ENCODE data around the gene SH3GLB2. TPM values are rescaled to one million over a fixed set of nuclear protein-coding genes. Genes with fewer than 3 reads are reported as not detected.

Gene SH3GLB2
- total and polyA plus RNA-seq, 2 donors (not counting 1 experiment from before 2014, with no cell fraction given) = 27.3 to 42.3 TPM

DNA sequence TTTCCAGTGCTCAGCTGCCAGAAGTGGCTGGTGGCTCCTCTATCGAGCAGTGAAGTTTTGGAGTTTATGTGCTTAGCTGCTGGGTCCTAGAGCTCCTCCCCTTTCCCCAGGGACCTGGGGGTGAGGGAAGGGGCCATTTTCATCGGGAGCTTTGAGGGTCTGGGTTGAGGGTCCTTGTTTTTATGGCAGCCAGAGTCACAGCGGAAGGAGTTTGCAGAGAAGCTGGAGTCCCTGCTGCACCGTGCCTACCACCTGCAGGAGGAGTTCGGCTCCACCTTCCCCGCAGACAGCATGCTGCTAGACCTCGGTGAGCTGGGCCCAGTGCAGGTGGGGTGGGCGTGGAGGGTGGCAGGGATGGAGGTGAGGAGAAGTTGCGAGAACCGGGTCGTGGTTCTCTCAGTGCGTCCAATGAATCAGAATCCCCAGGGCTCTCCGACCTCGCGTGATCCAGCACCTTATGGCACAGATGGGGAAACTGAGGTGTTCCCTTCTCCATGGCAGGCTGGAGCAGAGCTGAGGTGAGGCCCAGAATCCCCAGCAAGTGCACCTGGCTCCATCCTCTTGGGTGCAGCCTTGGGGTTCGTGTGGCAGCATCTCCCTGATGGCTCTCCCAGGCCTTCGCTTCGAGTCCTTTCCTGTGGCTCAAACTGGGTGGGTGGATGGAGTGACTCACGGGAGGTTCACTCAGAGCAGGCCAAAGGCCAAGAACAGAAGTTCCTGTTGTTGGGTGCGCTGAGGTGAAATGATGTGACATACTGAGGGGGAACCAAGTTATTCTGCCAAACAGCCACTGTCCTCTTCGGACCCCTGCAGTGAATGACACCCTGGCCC, 31.0 kb upstream of the SH3GLB2 start:
- Histone ChIP-seq H3K9me3 (ENCODE audit: control insufficient read depth, insufficient read depth, low read depth, low read length) (no peaks in the 10 kb centered on the region), H4K20me1 (ENCODE audit: control insufficient read depth, extremely low read depth, insufficient read depth, low read length) (no peaks in the 10 kb centered on the region), H3K27ac (ENCODE audit: insufficient read depth, low read length) (no peak overlapping the region), H3K4me2 (ENCODE audit: extremely low read depth, insufficient read depth, low read length) (no peak overlapping the region), H3K79me2 (ENCODE audit: control insufficient read depth, insufficient read depth, low read length) (no peaks in the 10 kb centered on the region), H3K27me3 (ENCODE audit: control insufficient read depth, insufficient read depth, low read length) (no peaks in the 10 kb centered on the region), H2AFZ (ENCODE audit: low read length) (no peak overlapping the region), H3K4me3 (replicated peaks in 1 of 4; ENCODE audit: control extremely low read depth in 1 of 4, insufficient read depth in 1 of 4, low read depth in 3 of 4, low read length in 4 of 4) (no peak overlapping the region), H3K9ac (ENCODE audit: insufficient read depth, low read length) (no peak overlapping the region), H3K36me3 (ENCODE audit: control insufficient read depth, insufficient read depth, low read length) (peaks cover 11% of the 10 kb centered on the region), H3K4me1 (ENCODE audit: control insufficient read depth, extremely low read depth, insufficient read depth, low read length) (peaks cover 5% of the 10 kb centered on the region)
- DNase-seq (ENCODE audit: low read depth in 2 of 2) = peak; percentile 24 to 46
- no peak for TF ChIP-seq EZH2 (IDR thresholded peaks at IDR 0.05; ENCODE audit: low read length, missing control alignments)
- TF ChIP-seq, protein P1, sequence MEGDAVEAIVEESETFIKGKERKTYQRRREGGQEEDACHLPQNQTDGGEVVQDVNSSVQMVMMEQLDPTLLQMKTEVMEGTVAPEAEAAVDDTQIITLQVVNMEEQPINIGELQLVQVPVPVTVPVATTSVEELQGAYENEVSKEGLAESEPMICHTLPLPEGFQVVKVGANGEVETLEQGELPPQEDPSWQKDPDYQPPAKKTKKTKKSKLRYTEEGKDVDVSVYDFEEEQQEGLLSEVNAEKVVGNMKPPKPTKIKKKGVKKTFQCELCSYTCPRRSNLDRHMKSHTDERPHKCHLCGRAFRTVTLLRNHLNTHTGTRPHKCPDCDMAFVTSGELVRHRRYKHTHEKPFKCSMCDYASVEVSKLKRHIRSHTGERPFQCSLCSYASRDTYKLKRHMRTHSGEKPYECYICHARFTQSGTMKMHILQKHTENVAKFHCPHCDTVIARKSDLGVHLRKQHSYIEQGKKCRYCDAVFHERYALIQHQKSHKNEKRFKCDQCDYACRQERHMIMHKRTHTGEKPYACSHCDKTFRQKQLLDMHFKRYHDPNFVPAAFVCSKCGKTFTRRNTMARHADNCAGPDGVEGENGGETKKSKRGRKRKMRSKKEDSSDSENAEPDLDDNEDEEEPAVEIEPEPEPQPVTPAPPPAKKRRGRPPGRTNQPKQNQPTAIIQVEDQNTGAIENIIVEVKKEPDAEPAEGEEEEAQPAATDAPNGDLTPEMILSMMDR (conservative IDR thresholded peaks at IDR 0.05 in 1 of 2, IDR thresholded peaks at IDR 0.05 in 1 of 2; ENCODE audit: low read depth in 1 of 2, low read length in 2 of 2) = no peak

DNA sequence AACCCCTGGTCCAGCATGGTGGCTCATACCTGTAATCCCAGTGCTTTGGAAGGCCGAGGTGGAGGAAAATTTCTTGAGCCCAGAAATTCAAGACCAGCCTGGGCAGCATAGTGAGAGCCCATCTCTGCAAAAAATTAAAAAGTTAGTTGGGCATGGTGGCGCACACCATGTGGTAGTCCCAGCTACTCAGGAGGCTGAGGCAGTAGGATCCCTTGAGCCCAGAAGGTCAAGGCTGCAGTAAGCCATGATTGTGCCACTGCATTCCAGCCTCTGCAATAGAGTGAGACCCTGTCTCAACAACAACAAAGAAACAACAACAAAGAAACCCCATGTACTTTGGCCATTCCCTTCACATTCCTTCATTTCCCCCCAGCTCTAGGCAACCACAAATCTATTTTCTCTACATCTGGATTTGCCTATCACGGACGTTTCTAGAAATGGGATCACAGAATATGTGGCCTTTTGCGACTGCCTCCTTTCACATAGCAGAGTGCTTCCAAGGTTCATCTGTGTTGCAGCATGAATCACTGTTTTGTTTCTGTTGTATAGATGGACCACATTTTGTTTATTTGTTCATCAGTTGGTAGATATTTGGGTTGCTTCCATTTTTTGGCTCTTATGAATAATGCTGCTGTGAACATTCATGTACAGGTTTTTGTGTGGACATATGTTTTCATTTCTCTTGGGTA, 26.2 kb upstream of the SH3GLB2 start:
- Histone ChIP-seq H3K27ac (ENCODE audit: insufficient read depth, low read length) (no peak overlapping the region), H3K4me2 (ENCODE audit: extremely low read depth, insufficient read depth, low read length) (no peak overlapping the region), H3K4me1 (ENCODE audit: control insufficient read depth, extremely low read depth, insufficient read depth, low read length) (peaks cover 1% of the 10 kb centered on the region), H3K4me3 (replicated peaks in 1 of 4; ENCODE audit: control extremely low read depth in 1 of 4, insufficient read depth in 1 of 4, low read depth in 3 of 4, low read length in 4 of 4) (no peak overlapping the region), H3K9me3 (ENCODE audit: control insufficient read depth, insufficient read depth, low read depth, low read length) (no peaks in the 10 kb centered on the region), H3K36me3 (ENCODE audit: control insufficient read depth, insufficient read depth, low read length) (peaks cover 6% of the 10 kb centered on the region), H2AFZ (ENCODE audit: low read length) (no peak overlapping the region), H3K27me3 (ENCODE audit: control insufficient read depth, insufficient read depth, low read length) (no peaks in the 10 kb centered on the region), H4K20me1 (ENCODE audit: control insufficient read depth, extremely low read depth, insufficient read depth, low read length) (no peaks in the 10 kb centered on the region), H3K79me2 (ENCODE audit: control insufficient read depth, insufficient read depth, low read length) (no peaks in the 10 kb centered on the region), H3K9ac (ENCODE audit: insufficient read depth, low read length) (no peak overlapping the region)
- no peak for TF ChIP-seq EZH2 (IDR thresholded peaks at IDR 0.05; ENCODE audit: low read length, missing control alignments)
- TF ChIP-seq, protein P1 (conservative IDR thresholded peaks at IDR 0.05 in 1 of 2, IDR thresholded peaks at IDR 0.05 in 1 of 2; ENCODE audit: low read depth in 1 of 2, low read length in 2 of 2) = no peak
- peak in 1 of 2 donors; percentile 22 for DNase-seq (ENCODE audit: low read depth in 2 of 2)

DNA sequence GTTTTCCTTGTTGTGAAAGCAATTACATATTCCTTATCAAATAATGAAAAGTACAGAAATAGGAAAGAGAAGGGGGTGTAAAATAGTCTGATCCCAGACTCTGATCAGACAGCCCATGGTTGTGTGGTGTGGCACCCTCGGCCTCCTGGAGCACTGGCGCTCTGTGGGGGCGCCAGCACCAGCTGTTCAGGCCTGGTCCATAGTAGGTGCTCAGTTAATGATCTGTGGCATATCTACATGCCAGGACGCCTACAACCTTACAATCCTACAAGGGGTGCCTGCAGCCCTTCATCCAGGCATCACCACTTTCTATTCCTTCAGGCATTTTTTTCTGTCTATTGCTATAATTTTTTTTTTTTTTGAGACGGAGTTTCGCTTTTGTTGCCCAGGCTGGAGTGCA, 24.9 kb upstream of the SH3GLB2 start:
- no peak for DNase-seq (ENCODE audit: low read depth in 2 of 2)
- H3K27me3 ChIP-seq (ENCODE audit: control insufficient read depth, insufficient read depth, low read length) = no peaks in the 10 kb centered on the region

More for the DNA sequence above, 24.9 kb upstream of the SH3GLB2 start:
- Histone ChIP-seq H3K79me2 (ENCODE audit: control insufficient read depth, insufficient read depth, low read length) (no peaks in the 10 kb centered on the region), H3K4me1 (ENCODE audit: control insufficient read depth, extremely low read depth, insufficient read depth, low read length) (no peaks in the 10 kb centered on the region), H3K36me3 (ENCODE audit: control insufficient read depth, insufficient read depth, low read length) (peaks cover 7% of the 10 kb centered on the region), H3K4me3 (replicated peaks in 1 of 4; ENCODE audit: control extremely low read depth in 1 of 4, insufficient read depth in 1 of 4, low read depth in 3 of 4, low read length in 4 of 4) (no peak overlapping the region), H3K4me2 (ENCODE audit: extremely low read depth, insufficient read depth, low read length) (no peak overlapping the region), H3K9ac (ENCODE audit: insufficient read depth, low read length) (no peak overlapping the region), H3K9me3 (ENCODE audit: control insufficient read depth, insufficient read depth, low read depth, low read length) (no peaks in the 10 kb centered on the region), H4K20me1 (ENCODE audit: control insufficient read depth, extremely low read depth, insufficient read depth, low read length) (no peaks in the 10 kb centered on the region), H3K27ac (ENCODE audit: insufficient read depth, low read length) (no peak overlapping the region), H2AFZ (ENCODE audit: low read length) (no peak overlapping the region)
- TF ChIP-seq, protein P1 (conservative IDR thresholded peaks at IDR 0.05 in 1 of 2, IDR thresholded peaks at IDR 0.05 in 1 of 2; ENCODE audit: low read depth in 1 of 2, low read length in 2 of 2) = no peak
- no peak for TF ChIP-seq EZH2 (IDR thresholded peaks at IDR 0.05; ENCODE audit: low read length, missing control alignments)
